Kidney (tissue), 14 donors: ENCODE measurements around the gene HTR6. TPM values are rescaled to one million over a fixed set of nuclear protein-coding genes. Genes with fewer than 3 reads are reported as not detected.
A peak's percentile ranks its signal among the peaks of the same experiment; 100 is the strongest.

Experiments
- DNase-seq, 5 donors: peaks; one replicate each; pipeline ENCODE4 v3.0.0-alpha.2; 2013 to 2020
- FAIRE-seq: peaks from 2 replicates; lab custom pipeline; 2012; peaks lifted over from hg19 to GRCh38; lab: Jason Lieb, UNC
- H3K27ac ChIP-seq, 2 donors: one replicate each; pipeline ENCODE4 v1.7.0; 2013; ENCODE audit warnings: low read depth in 2 of 2, low read length in 2 of 2, inconsistent platforms in 1 of 2
- H3K27me3 ChIP-seq: one replicate; pipeline ENCODE4 v1.7.1; 2013; ENCODE audit warnings: low read length, inconsistent platforms; ENCODE audit not compliant: control insufficient read depth, insufficient read depth
- H3K36me3 ChIP-seq, 3 donors: one replicate each; pipeline versions ENCODE4 v1.7.0 to v1.7.1; 2013; ENCODE audit warnings: low read length in 3 of 3, control low read depth in 1 of 3, inconsistent platforms in 1 of 3; ENCODE audit not compliant: insufficient read depth in 3 of 3, control insufficient read depth in 2 of 3
- H3K4me1 ChIP-seq, 3 donors: one replicate each; pipeline versions ENCODE4 v1.7.0 to v1.7.1; 2013; ENCODE audit warnings: low read length in 3 of 3, inconsistent platforms in 1 of 3, low read depth in 1 of 3; ENCODE audit not compliant: control insufficient read depth in 2 of 3, insufficient read depth in 2 of 3
- H3K4me3 ChIP-seq, 3 donors: one replicate each; pipeline versions ENCODE4 v1.7.0 to v1.8.1; 2013; ENCODE audit warnings: low read length in 3 of 3, control low read depth in 1 of 3, inconsistent platforms in 1 of 3
- H3K9ac ChIP-seq, 3 donors: one replicate each; pipeline versions ENCODE4 v1.7.0 to v1.7.1; 2013; ENCODE audit warnings: low read length in 3 of 3, control low read depth in 1 of 3, inconsistent platforms in 1 of 3
- H3K9me3 ChIP-seq, 3 donors: one replicate each; pipeline versions ENCODE4 v1.7.0 to v1.7.1; 2013; ENCODE audit warnings: low read length in 3 of 3, control low read depth in 1 of 3, inconsistent platforms in 1 of 3; ENCODE audit not compliant: control insufficient read depth in 2 of 3, insufficient read depth in 1 of 3
- intact Hi-C: fragments of 100-400 bp; cut with DNase I; formaldehyde crosslinking; loops from one replicate; pipeline ENCODE4 v1.11.1; 2022
- polyA plus RNA-seq: library from polyadenylated mRNA; stranded (reverse); fragments of 350-450 nt; fragmentation: Illumina TruSeq; extraction: RNeasy Lipid Tissue Mini Kit (QIAGEN cat#74804); gene quantifications from one replicate; pipeline ENCODE4 v1.2.3, GENCODE V29; 2014; ENCODE audit warnings: low read depth, low replicate concordance; ENCODE audit not compliant: insufficient read depth
- total RNA-seq: library from RNA; stranded (reverse); fragmentation: NEBNext Ultra II Directional; extraction: Animal tissue kit (Norgen Biotek cat#: 25700); gene quantifications from one replicate; pipeline ENCODE4 v1.2.1, GENCODE V29; 2021
- TF ChIP-seq, protein P1 (sequence below): IDR thresholded peaks from 3 replicates; pipeline ENCODE4 v1.5.1; 2012; ENCODE audit warnings: mild to moderate bottlenecking, moderate library complexity, borderline replicate concordance; ENCODE audit not compliant: insufficient read depth; ENCODE audit errors: extremely low read depth
- donor health status: control.
- donor health status: control.
- donor health status: control.
- donor health status: control.
- donor health status: control.
- donor health status: DM: yes; HTN: yes; CAD: no.
- donor health status: Normal renal cell carcinoma (clear cell type).

Gene HTR6
- total and polyA plus RNA-seq, 2 donors from 2014 or later, result not detected

DNA sequence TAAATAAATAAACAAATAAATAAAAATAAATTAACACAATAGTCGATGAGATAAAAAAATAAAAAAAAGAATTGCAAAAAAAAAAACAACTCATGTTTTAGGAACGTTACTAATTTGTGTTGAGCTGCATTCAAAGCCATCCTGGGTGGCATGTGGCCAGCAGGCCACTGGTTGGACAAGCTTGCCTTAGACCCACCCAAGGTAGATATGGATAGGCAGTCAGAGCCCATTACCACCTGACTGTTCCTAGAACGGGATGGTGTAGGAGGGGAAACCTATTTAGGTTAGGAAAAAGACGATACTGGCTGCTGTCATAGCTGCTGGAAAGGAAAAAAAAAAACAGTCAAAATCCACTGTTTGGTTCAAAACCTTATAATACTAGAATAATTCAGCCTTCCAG is 40.8 kb downstream of the HTR6 start:
- no peaks in the 10 kb centered on the region for H3K27me3 ChIP-seq
- H3K9ac ChIP-seq, result no peak overlapping the region
- H3K4me3 ChIP-seq, result no peak overlapping the region
- no peak overlapping the region for H3K27ac ChIP-seq
- peaks cover 0 to 6% (median 6%) of the 10 kb centered on the region in 3 donors for H3K4me1 ChIP-seq
- no peaks in the 10 kb centered on the region for H3K9me3 ChIP-seq
- H3K36me3 ChIP-seq, result peaks cover 0 to 4% (median 4%) of the 10 kb centered on the region in 3 donors
- DNase-seq (peak in 1 of 5 donors; percentile 32), FAIRE-seq (no peak)
- intact Hi-C loops, result no loop called here
- TF ChIP-seq, protein P1, sequence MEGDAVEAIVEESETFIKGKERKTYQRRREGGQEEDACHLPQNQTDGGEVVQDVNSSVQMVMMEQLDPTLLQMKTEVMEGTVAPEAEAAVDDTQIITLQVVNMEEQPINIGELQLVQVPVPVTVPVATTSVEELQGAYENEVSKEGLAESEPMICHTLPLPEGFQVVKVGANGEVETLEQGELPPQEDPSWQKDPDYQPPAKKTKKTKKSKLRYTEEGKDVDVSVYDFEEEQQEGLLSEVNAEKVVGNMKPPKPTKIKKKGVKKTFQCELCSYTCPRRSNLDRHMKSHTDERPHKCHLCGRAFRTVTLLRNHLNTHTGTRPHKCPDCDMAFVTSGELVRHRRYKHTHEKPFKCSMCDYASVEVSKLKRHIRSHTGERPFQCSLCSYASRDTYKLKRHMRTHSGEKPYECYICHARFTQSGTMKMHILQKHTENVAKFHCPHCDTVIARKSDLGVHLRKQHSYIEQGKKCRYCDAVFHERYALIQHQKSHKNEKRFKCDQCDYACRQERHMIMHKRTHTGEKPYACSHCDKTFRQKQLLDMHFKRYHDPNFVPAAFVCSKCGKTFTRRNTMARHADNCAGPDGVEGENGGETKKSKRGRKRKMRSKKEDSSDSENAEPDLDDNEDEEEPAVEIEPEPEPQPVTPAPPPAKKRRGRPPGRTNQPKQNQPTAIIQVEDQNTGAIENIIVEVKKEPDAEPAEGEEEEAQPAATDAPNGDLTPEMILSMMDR, result no peak

DNA sequence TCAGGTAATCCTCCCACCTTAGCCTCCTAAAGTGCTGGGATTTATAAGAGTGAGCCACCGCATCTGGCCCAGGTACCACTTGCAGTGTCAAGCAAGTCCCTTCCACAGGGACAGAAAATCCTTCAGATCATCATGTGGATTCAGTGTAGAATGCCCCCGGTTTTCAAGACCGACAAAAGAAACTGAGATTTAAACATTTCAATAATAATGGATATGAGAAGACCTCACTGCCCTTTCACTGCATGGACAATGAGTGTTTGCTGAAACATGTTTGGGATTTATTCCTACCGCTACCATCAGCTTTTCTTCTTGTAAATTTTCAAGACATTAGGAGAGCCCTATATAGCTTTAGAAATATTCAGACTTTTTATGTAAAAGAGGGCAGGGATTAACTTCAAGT is 41.5 kb downstream of the HTR6 start:
- intact Hi-C loops, result no loop called here
- Histone ChIP-seq H3K27me3 (no peaks in the 10 kb centered on the region), H3K4me1 (peaks cover 0 to 6% (median 6%) of the 10 kb centered on the region in 3 donors), H3K27ac (no peak overlapping the region), H3K4me3 (no peak overlapping the region), H3K9me3 (no peaks in the 10 kb centered on the region), H3K9ac (no peak overlapping the region), H3K36me3 (no peaks in the 10 kb centered on the region)
- DNase-seq (no peak), FAIRE-seq (no peak)
- TF ChIP-seq, protein P1, result no peak

DNA sequence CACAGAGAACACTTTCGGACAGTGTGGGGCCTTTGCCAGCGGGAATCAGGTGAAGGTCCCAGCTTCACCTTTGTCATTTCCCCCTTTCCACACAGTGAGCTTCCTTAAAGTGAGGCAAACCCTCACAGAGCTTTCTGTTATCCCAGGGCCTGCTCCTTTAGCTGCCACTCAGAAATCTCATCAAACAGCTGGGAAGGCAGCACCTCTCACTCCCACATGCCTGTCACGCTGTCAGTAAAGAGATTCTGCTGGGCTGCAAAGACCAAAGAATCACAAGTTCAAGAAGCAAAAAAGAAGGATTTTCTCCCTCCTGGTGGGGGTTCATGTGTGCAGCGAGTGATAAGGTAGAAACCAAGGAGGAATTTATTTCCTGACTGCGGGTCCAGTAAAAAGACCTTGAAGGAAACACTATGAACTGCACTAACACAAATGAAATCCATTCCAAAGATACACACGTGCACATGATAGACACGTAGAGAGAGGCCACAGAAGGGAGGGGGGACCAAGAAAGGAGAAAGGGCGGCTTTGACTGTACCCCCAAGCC is 44.0 kb downstream of the HTR6 start:
- DNase-seq, result peak in 3 of 5 donors; percentile 59 to 79 (median 65)
- Histone ChIP-seq H3K27ac (no peak overlapping the region), H3K9ac (no peak overlapping the region), H3K27me3 (no peaks in the 10 kb centered on the region), H3K36me3 (no peaks in the 10 kb centered on the region), H3K4me3 (no peak overlapping the region), H3K9me3 (no peaks in the 10 kb centered on the region), H3K4me1 (peaks cover 0 to 6% (median 6%) of the 10 kb centered on the region in 3 donors)
- TF ChIP-seq, protein P1, result no peak
- FAIRE-seq, result no peak
- intact Hi-C loops, result no loop called here
